ENCODE measurements around the gene PPM1M. TPM values are rescaled to one million over a fixed set of nuclear protein-coding genes. Genes with fewer than 3 reads are reported as not detected.

Gene PPM1M
- total and polyA plus RNA-seq, 2 experiments from 2014 or later: 6.2 to 10.7 TPM

DNA sequence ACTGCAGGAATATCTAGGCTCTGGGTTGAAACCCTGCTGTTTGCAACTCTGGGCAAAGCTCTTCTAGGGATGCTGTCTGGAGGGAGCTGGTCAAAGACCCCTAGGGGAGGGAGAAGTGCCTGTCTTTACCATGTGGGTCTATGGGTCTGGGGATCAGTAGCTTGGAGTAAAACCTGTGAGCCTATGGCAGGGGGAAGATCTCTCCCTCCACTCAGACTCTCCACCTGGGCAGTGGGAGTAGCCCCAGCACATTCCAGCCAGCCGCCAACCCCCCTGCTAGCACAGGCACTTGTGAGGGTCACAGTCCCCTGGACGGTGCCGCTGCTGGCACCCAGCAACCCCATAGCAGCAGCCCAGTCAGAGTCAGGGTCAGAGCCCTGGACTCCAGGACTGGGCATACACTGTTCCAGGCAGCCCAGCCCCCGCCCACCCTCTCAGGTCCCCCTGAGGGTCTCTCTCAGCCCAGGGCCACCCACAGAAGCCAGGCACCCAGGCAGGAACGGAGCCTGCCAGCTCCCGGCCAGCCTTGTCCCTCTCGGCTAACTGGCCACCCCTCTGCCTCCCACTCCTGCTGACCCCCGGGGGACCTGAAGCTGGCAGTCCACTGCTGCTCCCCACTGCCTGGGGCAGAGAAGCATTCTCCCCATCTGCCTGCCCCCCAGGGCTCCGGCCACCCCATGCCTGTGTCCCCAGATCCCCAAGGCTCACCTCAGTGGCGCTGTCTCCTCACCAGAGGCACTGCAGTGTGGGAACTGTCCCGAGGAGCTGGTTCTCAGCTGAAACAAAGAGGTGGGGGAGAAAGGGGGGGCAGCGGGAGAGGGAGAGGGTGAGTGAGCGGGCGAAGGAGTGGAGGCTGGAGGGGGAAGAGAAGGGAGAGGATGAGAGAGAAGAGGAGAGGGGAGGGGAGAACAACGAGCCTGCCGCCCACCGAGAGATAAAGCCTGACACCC lies 52.9 kb downstream of the PPM1M start:
- no peak overlapping the region for H3K4me3 ChIP-seq
- TF ChIP-seq EZH2 (IDR thresholded peaks at IDR 0.05; ENCODE audit: borderline replicate concordance) (no peak), EZH2phosphoT487 (IDR thresholded peaks at IDR 0.05; ENCODE audit: low read depth, severe bottlenecking, unreplicated experiment) (no peak)
- TF ChIP-seq, protein P1, sequence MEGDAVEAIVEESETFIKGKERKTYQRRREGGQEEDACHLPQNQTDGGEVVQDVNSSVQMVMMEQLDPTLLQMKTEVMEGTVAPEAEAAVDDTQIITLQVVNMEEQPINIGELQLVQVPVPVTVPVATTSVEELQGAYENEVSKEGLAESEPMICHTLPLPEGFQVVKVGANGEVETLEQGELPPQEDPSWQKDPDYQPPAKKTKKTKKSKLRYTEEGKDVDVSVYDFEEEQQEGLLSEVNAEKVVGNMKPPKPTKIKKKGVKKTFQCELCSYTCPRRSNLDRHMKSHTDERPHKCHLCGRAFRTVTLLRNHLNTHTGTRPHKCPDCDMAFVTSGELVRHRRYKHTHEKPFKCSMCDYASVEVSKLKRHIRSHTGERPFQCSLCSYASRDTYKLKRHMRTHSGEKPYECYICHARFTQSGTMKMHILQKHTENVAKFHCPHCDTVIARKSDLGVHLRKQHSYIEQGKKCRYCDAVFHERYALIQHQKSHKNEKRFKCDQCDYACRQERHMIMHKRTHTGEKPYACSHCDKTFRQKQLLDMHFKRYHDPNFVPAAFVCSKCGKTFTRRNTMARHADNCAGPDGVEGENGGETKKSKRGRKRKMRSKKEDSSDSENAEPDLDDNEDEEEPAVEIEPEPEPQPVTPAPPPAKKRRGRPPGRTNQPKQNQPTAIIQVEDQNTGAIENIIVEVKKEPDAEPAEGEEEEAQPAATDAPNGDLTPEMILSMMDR (IDR thresholded peaks at IDR 0.05; ENCODE audit: poor library complexity): no peak
- H3K79me2 ChIP-seq: peaks cover 2% of the 10 kb centered on the region
- no peaks in the 10 kb centered on the region for H3K9me2 ChIP-seq (replicated peaks; ENCODE audit: insufficient read depth)
- H3K9me3 ChIP-seq (ENCODE audit: low read depth): no peaks in the 10 kb centered on the region
- no peak overlapping the region for H2AFZ ChIP-seq
- H3K4me2 ChIP-seq: peak overlapping the region; percentile 79
- peak overlapping the region; percentile 61 for H3K27ac ChIP-seq
- H4K20me1 ChIP-seq (ENCODE audit: insufficient read depth, poor library complexity, severe bottlenecking): no peaks in the 10 kb centered on the region
- peak; percentile 79 for DNase-seq (ENCODE audit: low spot score)
- H3K27me3 ChIP-seq: no peaks in the 10 kb centered on the region
- 32% methylated on average over 5 of the region's 17 CpGs for WGBS (ENCODE audit: low lambda C conversion rate, missing lambda C conversion rate)
- no peaks in the 10 kb centered on the region for H3K36me3 ChIP-seq (replicated peaks; ENCODE audit: insufficient read depth, low read depth)
- peaks cover 36% of the 10 kb centered on the region for H3K4me1 ChIP-seq (ENCODE audit: insufficient read depth)

DNA sequence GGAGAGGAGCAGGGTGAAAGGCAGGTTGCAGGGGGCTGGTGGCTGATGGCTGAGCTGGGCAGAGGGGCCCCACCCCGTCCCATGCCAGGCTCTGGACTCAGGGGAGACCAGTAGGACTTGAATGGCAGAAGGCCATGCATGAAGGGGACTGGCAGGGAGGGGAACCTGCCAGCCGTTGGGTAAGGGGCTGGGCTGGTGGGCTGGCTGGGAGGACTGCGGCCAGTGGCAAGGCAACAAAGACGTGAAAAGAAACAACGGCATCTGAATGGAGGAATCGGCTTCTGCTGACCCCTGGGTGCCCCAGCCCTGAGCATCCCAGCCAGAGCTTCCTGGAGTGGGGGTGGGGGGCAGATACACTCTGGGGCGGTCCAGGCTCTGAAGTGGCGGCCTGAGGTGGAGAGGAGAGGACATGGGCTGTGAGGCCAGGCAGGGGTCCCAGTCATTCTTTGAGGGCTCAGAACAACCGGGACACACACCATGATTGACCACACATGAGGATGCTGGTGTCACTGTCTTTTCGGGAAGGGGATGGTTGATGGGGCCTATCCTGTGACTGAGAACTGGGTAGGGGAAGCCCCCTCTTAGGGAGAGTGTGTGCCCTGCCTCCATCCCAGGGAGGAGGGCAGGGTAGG lies 53.8 kb downstream of the PPM1M start:
- H2AFZ ChIP-seq: no peak overlapping the region
- 33% methylated on average over 8 of the region's 10 CpGs for WGBS (ENCODE audit: low lambda C conversion rate, missing lambda C conversion rate)
- H3K4me3 ChIP-seq: no peak overlapping the region
- H3K36me3 ChIP-seq (replicated peaks; ENCODE audit: insufficient read depth, low read depth): no peaks in the 10 kb centered on the region
- DNase-seq (ENCODE audit: low spot score): no peak
- H3K9me3 ChIP-seq (ENCODE audit: low read depth): no peaks in the 10 kb centered on the region
- TF ChIP-seq EZH2phosphoT487 (IDR thresholded peaks at IDR 0.05; ENCODE audit: low read depth, severe bottlenecking, unreplicated experiment) (no peak), EZH2 (IDR thresholded peaks at IDR 0.05; ENCODE audit: borderline replicate concordance) (no peak)
- TF ChIP-seq, protein P1 (IDR thresholded peaks at IDR 0.05; ENCODE audit: poor library complexity): no peak
- H3K4me1 ChIP-seq (ENCODE audit: insufficient read depth): peaks cover 36% of the 10 kb centered on the region
- H3K9me2 ChIP-seq (replicated peaks; ENCODE audit: insufficient read depth): no peaks in the 10 kb centered on the region
- H3K4me2 ChIP-seq: peak overlapping the region; percentile 79
- peaks cover 2% of the 10 kb centered on the region for H3K79me2 ChIP-seq
- no peaks in the 10 kb centered on the region for H3K27me3 ChIP-seq
- no peaks in the 10 kb centered on the region for H4K20me1 ChIP-seq (ENCODE audit: insufficient read depth, poor library complexity, severe bottlenecking)
- H3K27ac ChIP-seq: peak overlapping the region; percentile 61

MicroRNAs encoded within 50 kb of the gene (microRNA counts, 767-probe panel; counts per million panel counts)
- 11,510 counts per million, percentile 91 among the panel's probes with 10 or more counts for microRNA hsa-let-7g-5p

Small RNA genes lying within 50 kb of the gene (microRNA-seq; reads per million reads assigned to microRNA genes)
- 31.8 reads per million, percentile 46 among the genes with 10 or more reads in this experiment for gene MIR135A1
- 37,871 reads per million, percentile 99 among the genes with 10 or more reads in this experiment for gene MIRLET7G

Small RNA genes lying within 50 kb of the gene (small RNA-seq; reads per million reads assigned to genes)
- gene MIR135A1: 2.6 reads per million, percentile 89 among the genes with 10 or more reads in this experiment
- gene MIRLET7G: 324 reads per million, percentile 98 among the genes with 10 or more reads in this experiment

Other genes with a start within 250 kb of the PPM1M start
- gene RPL29, start 249.9 kb upstream of the PPM1M start, total RNA-seq: 981 and 1,184 TPM in 2 replicates
- gene RPL29, start 249.9 kb upstream of the PPM1M start, polyA plus RNA-seq: 786 and 812 TPM in 2 replicates
- 13.1 and 13.8 TPM in 2 replicates for gene DUSP7, start 189.2 kb upstream of the PPM1M start, total RNA-seq
- gene DUSP7, start 189.2 kb upstream of the PPM1M start, polyA plus RNA-seq: 5.9 and 6.4 TPM in 2 replicates
- 2.6 TPM in 2 replicates for gene POC1A, start 91.3 kb upstream of the PPM1M start, total RNA-seq
- 3.7 and 5.7 TPM in 2 replicates for gene POC1A, start 91.3 kb upstream of the PPM1M start, polyA plus RNA-seq
- gene ALAS1, start 47.6 kb upstream of the PPM1M start, total RNA-seq: 81.8 and 85.3 TPM in 2 replicates
- gene ALAS1, start 47.6 kb upstream of the PPM1M start, polyA plus RNA-seq: 90.1 and 91.2 TPM in 2 replicates
- not detected in 2 replicates for gene TLR9, start 20.1 kb upstream of the PPM1M start, total RNA-seq
- not detected in 2 replicates for gene TLR9, start 20.1 kb upstream of the PPM1M start, polyA plus RNA-seq
- gene TWF2, start 6.6 kb upstream of the PPM1M start, total RNA-seq: 52.5 and 59.1 TPM in 2 replicates
- 45.7 and 47.4 TPM in 2 replicates for gene TWF2, start 6.6 kb upstream of the PPM1M start, polyA plus RNA-seq
- 50.9 and 52.1 TPM in 2 replicates for gene WDR82, start 32.9 kb downstream of the PPM1M start, total RNA-seq
- gene WDR82, start 32.9 kb downstream of the PPM1M start, polyA plus RNA-seq: 20.2 and 24.8 TPM in 2 replicates
- 112 and 116 TPM in 2 replicates for gene GLYCTK, start 42.1 kb downstream of the PPM1M start, total RNA-seq
- gene GLYCTK, start 42.1 kb downstream of the PPM1M start, polyA plus RNA-seq: 95.5 and 110 TPM in 2 replicates
- gene DNAH1, start 70.6 kb downstream of the PPM1M start, total RNA-seq: 2.5 and 4.0 TPM in 2 replicates
- gene DNAH1, start 70.6 kb downstream of the PPM1M start, polyA plus RNA-seq: 2.7 and 4.2 TPM in 2 replicates
- gene BAP1, start 164.2 kb downstream of the PPM1M start, total RNA-seq: 54.1 and 68.5 TPM in 2 replicates
- gene BAP1, start 164.2 kb downstream of the PPM1M start, polyA plus RNA-seq: 57.4 and 59.2 TPM in 2 replicates
- gene PHF7, start 164.9 kb downstream of the PPM1M start, total RNA-seq: 7.1 and 7.2 TPM in 2 replicates
- 3.9 and 7.1 TPM in 2 replicates for gene PHF7, start 164.9 kb downstream of the PPM1M start, polyA plus RNA-seq
- 1.5 and 3.8 TPM in 2 replicates for gene SEMA3G, start 199.3 kb downstream of the PPM1M start, total RNA-seq
- 0.48 and 1.5 TPM in 2 replicates for gene SEMA3G, start 199.3 kb downstream of the PPM1M start, polyA plus RNA-seq
- 15.0 and 16.1 TPM in 2 replicates for gene TNNC1, start 208.3 kb downstream of the PPM1M start, total RNA-seq
- gene TNNC1, start 208.3 kb downstream of the PPM1M start, polyA plus RNA-seq: 9.7 and 19.8 TPM in 2 replicates
- gene NISCH, start 209.8 kb downstream of the PPM1M start, total RNA-seq: 52.1 and 74.5 TPM in 2 replicates
- gene NISCH, start 209.8 kb downstream of the PPM1M start, polyA plus RNA-seq: 58.9 and 66.3 TPM in 2 replicates
- gene STAB1, start 249.6 kb downstream of the PPM1M start, total RNA-seq: 4.0 and 4.6 TPM in 2 replicates
- gene STAB1, start 249.6 kb downstream of the PPM1M start, polyA plus RNA-seq: 3.0 and 4.0 TPM in 2 replicates